GM19324 (cell line): Measurements from ENCODE around the gene STUM.

Experiments
- ATAC-seq: cut with Tn5 transposase; IDR thresholded peaks from one replicate; pipeline ENCODE4 v1.9.1; 2021; ENCODE audit warnings: mild to moderate bottlenecking, moderate library complexity; ENCODE audit not compliant: unreplicated experiment, low FRiP score

STUM gene

DNA sequence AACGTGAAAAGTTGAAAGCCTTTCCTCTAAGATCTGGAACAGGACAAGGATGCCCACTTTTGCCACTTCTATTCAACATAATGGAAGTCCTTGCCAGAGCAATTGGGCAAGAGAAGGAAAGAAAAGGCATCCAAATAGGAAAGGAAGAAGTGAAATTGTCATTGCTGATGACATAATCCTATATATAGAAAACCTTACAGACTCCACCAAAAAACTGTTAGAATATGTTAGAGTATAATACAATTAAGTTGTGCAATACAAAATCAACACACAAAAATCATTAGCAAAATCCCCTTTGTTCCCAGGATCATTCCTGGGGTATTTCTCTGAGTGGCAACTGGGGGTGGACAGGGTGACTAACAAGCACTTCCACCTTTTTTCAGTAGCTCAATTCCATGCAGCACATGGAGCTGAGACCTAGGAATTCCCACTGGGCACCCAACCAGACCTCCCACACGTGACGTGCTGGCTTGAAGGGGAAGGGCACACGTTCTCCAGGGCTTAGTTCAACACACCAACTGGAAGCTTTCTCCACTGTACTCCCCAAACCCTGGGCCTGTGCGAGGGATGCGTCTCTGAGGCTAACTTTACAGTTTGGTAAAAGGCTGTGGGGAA, 9.6 kb downstream of the STUM start:
- ATAC-seq: no peak

DNA sequence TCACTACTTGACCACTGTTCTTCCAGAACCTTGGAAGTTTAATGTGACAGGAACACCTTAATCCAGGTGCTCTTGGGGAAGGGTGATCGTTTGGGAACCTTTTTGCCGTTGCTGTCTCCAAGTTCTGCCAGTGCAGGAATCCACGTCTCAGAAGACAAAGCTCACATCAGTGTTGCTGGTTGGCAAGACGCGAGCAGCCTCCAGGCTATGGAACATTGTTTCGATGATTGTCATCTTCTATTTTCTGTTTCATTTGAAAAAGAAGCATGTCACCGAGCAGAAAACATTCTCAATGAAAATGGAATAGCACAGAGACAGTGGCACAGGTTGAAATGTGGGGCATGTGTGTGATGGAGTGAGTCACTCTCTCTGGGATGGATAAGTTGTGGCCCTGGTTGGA, 11.7 kb downstream of the STUM start:
- no peak for ATAC-seq

DNA sequence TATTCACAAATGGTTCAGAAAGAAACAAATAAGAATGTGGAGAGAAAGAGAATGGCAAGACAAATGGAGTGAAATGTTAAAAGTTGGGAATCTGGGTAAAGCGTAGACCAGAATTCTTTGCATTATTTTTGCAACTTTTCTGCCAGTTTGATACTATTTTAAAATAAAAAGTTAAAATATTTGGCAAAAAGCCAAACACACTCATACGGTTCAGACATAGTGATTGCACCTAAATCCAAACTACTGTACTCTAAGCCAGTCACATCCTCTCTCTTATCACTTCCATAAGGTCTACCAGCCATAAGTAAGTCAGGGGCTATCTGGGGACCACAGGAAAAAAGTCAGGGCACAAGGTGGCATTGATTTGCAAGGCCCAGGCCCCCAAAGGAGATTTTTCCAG, 14.4 kb downstream of the STUM start:
- no peak for ATAC-seq

DNA sequence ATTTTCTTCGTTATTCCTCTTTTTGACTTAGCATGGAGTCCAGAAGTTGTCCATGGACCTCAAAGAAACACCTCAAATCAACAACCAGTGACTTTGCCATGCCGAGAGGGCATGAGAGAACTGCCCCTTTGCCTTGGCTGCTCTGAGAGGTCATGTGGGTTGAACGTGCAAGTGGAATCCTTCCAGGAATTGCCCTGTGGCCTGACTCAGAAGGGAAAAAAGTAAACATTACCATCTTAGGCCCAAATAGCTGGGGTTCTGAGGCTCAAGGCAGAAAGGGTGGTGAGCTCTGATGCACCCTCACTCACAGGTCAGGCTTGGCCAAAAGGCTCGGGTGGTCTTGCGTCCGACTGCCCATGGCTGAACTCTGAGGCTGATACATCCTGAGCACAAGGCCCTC, 15.1 kb downstream of the STUM start:
- ATAC-seq: no peak

DNA sequence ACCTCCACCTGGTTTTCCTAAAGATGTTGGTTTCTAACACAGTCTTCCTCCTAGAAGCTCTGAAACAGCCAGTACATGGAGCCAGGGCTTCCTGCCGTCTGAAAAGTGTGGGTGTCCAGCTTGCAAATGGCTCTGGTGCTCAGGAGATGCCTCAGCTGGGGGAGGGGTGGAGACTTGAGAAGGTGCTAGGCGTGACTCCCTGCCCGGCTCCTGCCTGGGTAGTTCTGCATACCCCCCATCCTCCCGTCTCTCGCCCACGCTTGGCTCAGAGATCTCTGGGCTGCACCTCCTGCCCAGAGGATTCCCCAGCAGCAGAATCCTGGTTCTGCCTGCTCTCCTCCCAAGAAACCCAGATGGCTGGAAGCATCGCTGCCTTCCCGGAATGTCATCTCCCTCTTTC, 16.9 kb downstream of the STUM start:
- no peak for ATAC-seq

DNA sequence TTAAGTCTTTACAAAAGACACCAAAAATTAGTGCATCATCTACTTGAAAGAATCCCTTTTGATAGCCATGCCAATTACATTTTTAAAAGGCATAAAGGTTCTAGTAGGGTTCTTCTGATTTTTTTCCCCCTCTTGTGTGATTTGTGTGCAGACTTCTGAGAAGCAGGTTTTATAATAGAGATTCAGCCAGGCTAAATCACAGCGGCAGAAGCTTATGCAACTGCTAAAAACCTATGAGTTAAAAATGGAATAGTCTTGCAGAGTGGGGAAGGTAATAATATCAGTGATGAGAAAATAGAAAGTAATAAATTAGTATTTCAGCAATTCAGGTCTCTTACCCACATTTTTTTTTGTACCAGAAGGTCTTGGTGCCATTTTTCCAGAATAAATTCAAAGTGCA, 17.7 kb downstream of the STUM start:
- no peak for ATAC-seq

DNA sequence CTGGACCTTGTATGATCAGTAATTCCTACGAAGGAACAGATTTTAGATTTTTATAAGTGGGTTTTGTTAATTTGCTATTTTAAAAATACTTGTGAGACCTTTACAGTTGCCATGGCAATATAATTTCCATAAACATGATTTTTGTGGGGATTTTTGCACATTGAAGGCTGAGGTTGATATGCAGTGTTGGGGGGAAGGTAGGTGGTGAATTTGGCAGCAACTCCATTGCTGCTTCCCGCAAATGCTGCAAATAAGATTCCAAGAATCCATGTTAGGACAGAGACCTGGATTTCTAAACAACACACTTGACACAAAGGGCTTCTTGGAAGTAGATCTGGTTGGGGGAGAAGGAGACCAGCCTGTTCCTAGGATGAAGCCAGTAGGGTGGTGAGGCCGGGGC, 18.2 kb downstream of the STUM start:
- ATAC-seq: no peak

DNA sequence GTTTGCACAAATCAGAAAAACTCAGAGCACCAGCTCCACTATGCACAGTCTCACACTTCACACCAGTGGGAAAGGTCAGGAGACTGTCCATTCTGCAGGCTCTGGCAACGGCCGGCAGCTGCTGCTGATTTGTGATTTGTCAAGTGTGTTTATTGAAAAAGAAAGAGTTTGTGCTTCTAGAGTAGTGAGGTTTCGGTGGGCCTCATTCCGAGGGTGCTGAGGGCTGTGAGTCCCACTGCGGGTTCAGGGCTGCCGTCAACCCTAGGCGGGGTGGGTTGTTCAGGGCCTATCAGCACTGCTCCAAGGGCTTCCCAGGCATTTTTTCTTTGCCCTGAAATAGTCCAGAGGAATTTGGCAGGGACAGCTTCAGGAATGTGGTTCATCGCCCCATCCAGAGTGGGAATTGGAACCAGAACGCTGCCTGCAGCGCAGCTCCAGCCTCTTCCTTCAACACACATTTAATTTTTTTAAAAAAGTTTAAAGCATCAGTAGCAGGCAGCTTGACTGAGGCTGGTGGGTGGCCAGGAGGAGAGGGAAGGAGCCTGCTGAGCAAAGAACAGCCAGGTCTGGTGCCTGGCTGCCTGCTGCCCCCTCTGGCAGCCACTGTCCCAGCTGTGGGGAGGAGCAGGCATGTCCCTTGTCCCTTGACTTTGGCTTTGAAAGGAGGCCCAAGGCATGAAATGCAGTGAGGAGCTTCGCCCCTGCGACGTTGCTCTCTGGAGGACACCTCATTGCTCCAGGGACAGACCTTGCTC, 19.7 kb downstream of the STUM start:
- ATAC-seq: no peak

DNA sequence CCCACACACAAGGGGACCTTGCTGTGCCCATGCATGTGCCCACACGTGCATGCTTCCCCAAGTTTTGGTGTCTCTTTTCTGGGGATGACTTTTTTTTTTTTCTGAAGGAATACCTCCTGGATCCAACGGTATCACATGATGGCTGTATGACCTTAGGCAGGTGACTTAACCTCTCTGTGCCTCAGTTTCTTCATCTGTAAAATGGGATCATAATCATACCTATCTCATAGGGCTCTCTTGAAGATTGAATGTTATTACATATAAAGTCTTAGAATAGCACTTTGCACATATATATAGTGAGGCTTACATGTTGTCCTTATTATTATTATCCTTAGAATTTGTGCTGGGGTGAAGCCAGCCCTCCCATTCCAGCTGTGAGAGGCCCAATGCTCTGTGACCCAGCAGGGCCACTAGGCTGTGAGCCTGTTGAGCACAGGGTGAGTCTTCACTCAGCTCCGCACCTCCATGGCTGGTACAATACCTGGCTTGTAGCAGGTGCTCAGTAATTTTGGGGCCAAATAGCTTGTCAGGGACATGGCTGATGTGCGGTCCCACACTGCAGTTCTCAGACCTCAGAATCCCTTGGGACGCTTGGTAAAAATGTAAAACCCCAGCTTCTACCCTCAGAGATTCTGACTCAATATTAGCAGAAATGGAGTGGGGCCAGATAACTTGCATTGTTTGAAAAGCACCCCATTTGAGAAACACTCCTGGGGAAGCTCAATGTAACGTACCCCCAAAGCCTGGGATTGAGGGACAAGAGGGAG, 20.6 kb downstream of the STUM start:
- no peak for ATAC-seq

DNA sequence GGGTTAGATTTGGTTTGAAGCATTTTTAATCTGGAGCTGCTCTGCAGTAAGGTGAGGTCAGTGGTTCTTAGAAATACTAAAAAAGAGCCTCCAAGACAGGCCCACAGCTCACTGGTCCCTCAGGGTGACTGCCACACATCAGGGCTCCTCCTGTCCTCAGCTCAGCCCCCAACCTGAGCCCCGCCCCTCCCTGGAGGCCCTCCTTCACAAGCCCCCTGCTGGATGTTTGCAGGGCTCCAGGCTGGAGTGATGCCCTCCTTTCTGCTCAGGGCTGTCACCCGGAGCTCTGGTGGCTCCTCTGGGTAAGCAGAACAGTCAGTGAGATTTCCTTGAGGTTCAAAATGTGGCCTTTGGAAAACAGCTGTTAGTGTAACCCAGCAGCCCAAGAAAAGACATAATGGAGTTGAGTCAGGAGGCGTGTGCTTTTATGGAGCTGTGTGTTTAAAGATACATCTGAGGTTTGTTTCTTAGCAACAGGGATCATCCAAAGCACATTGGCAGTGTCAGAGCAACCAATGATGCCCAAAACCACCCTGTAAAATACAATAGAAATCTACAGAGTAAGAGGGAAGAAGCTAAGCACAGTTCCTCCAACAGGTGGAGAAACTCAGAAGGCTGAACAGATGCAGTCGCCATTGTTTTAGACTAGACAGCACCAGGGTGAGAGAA, 21.4 kb downstream of the STUM start:
- no peak for ATAC-seq

DNA sequence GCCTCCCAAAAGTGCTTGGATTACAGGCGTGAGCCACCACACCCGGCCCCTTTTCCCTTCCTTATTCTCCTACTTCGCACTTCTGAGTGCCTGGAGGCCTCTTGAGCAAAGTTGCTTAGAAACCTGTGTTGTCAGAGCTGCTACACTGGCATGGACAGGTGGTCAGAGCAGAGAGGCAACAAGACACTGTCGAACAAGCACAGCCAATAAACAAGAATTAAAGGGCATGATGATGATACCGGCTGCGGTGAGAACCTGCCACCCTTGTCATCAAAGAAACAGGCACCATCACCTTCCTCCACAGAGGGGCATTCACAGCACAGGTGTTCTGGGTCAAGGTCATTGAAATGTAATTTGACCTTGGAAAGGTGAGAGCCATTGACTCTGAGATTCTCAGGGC, 23.3 kb downstream of the STUM start:
- no peak for ATAC-seq

DNA sequence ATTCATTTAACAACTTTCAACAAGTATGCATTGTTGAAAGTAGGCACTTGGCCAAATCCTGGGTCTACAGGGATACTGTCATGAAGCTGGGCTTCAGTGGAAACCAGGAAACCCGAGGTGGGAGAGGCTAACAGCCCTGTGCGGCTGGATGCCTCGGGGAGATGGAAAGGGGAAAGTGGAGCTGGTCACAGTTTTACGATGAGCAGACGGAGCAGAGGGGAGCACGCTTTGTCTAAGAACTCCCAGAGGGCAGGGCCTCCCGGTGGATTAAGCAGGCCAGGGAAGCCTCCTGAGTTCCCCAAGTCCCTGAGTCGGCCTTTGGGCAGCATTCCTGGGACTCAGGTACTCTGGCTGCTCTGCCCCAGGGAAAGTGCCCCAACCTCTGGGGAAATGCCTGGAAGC, 23.8 kb downstream of the STUM start:
- ATAC-seq: no peak

DNA sequence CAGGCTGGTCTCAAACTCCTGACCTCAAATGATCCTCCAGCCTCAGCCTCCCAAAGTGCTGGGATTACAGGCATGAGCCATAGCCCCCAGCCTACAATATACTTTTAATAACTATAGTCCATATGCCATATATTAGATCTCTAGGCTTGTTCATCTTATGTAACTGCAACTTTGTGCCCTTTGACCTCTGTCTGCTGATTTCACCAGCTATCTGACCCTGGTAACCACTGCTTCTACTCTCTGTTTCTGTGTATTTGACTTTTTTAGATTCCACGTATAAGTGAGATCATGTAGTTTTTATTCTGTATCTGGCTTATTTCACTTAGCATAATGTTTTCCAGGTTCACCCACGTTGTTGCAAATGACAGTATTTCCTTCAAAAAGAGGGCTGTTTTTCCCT, 25.5 kb downstream of the STUM start:
- no peak for ATAC-seq

DNA sequence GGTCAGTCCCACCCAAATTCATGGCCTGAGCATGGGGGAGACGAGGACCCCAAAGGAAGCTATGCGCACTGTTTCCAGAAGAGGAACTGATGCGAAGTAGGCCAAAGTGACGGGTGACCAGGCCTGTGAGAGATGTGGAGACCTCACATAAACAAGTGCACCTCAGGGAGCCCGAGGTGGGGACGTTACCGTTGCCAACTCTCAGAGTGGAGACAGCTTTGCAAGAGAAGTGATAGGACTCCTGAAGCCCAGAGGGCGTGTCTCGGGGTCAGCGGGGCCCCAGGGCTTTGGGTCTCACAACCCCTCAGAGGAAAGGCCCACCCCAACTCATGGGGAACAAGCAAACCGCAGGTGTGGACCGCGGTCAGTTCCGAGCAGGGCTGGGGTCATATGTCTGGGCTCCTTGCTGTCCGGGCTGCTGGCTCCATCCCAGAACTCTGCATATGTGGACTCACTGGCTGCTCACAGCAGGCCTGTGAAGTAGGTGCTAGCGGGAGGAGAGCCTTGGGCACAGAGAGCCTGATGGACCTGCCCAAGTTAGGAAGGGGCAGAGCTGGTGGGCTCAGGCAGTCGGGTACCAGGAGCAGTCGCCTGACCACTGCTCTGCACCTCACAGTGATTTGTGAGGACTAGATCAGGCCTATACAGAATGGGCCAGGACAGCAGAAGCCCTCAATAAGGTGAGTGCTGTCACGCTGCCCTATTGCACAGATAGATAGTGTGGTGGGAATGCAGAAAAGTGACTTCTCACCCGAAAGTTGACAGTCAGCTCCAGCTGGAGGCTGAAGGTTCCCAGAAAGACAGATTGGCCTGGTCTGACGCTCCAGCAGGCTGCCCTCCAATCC, 26.2 kb downstream of the STUM start:
- ATAC-seq: no peak

DNA sequence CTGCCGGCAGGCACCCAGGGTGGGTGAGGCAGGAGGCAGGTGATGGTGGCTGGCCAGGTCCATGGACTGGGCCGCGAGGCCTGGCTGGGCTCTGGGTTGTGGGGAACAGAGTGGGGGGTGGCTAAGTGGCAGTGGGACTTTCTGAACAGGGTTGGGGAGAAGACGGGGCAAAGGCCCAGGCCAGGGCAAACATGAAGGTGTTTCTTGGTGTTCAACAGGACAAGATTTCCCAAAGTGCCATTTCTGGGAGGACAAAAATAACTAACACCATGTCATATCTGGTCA, 26.8 kb downstream of the STUM start:
- ATAC-seq: no peak

DNA sequence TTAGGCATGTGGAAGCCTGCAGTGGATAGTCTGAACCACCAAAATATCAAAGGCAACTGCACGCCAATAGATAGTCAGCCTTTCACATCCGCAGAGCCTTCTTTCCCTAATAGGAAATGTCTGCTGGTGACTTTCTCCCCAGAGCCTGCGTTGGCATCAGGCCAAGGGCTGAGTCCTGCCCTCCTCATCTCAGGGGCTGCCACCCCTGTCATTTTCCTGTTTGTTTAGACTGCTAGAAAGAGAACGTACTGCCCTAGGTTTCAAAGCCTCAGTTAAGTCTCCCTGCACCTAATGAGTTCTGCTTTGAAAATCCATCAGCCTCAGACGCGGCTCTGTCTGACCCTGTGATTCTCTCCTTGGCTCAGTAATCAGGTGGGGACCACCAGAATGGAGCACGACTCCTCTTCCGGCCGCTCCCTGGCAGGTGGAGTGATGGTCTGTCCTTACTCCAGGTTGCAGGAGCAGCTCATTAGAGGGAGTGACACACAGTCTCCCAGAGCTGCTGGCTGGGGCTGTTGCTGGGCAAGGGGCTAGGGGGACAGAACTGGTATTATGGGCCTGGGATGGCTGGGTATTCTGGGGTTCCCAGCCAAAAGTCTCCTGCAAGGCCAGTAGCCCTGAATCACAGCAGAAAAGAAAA, 27.3 kb downstream of the STUM start:
- ATAC-seq: no peak

DNA sequence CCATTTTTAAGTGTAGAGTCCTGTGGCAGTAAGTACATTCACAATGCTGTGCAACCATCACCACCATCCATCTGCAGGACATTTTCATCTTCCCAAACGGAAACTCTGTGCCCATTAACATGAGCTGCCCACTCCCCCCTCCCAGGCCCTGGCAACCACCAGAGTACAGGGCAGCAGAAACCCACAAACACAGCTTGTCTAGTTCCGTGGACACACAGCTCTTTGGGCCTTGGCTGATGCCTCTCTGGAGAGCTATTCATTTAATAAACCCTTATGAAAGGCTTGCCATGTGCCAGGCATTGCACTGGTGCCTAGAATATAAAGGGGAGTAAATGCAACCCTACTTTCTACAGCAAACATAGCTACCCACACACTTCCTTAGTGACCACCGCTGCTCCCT, 28.0 kb downstream of the STUM start:
- ATAC-seq: no peak

DNA sequence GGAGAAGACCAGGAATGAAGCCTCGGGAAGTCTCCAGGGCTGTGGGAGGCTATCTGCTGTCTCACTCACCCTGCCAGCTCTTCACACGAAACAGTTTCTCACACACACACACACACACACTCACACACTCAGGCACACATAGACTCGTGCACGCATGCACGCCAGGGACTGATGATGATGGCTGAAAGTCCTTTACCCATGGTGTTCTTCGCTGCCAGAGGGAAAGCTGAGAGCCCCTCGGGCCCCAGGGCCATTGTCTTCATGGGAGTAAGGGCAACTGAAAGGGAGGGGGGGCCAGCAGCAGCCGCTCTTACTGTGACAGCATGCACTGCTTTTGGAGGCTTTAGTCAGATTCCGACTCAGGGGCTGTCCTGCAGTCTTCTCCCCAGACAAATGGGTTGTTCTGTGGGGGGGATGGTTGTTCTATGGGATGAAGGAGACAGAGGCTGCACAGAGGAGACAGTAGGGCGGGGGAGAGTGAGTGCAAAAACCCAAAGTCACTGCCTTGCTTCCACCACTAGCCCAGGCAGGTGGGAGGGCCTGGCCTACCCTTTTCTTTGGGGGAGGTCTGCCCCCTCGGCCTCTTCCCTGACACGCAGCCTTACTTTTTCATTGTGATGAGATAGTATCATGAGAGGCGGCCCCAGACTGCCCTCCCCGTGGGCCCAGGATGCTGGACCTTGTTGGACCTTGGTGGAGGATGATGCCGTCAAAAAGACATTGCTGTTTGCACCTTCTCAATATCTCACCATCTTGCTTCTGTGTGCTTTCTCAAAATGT, 29.0 kb downstream of the STUM start:
- no peak for ATAC-seq

DNA sequence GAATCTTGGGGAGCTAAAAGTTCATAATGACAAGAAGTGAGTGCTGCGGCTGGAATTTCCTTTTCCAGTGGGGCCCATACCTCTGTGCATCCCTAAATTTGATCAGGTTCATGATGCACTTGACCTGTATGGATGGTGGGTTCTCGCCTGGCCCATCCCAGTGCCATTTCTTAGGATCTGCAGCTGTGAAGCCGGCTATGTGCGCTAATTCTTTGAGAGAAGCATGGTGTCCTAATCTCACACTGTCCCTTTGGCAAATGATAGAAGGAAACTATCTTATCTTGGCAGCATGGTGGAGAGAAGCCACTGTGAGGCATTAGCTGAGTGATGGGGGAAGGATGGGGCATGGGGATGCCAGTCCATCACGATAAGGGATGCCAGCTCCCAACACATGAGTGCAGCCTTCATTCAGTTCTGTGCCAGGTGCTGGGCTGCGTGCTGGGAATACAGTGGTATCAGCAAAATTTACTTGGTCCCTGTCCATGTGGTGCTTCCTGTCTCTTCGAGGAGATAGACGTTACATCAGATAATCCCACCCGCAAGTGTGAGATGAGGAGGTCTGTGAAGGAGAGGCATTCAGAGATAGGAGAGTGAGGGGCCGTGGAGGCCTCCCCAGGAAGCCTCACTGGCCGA, 30.5 kb downstream of the STUM start:
- ATAC-seq: no peak
